ENCODE results near the gene PRKCD. TPM values are rescaled to one million over a fixed set of nuclear protein-coding genes. Genes with fewer than 3 reads are reported as not detected.
A peak's percentile ranks its signal among the peaks of the same experiment; 100 is the strongest.

Gene PRKCD
- total RNA-seq, 1 donor from 2014 or later = 103 TPM

- peaks cover 45% of the 10 kb centered on the region for H3K36me3 ChIP-seq
- H3K4me1 ChIP-seq = peaks cover 80% of the 10 kb centered on the region
- H3K27ac ChIP-seq = peak overlapping the region; percentile 5
Measured at GRCh38 chr3:53170325-53171063, 9.5 kb downstream of the PRKCD start.

GRCh38 chr3:53171064-53171418, 10.0 kb downstream of the PRKCD start:
- intact Hi-C loops (cut with DNase I) = no loop called here
- H3K36me3 ChIP-seq = peaks cover 45% of the 10 kb centered on the region
- ATAC-seq = no peak
- peak overlapping the region; percentile 41 for H3K4me3 ChIP-seq
- peaks cover 74% of the 10 kb centered on the region for H3K4me1 ChIP-seq
- no peaks in the 10 kb centered on the region for H3K9me3 ChIP-seq
- no peak for DNase-seq
- H3K27me3 ChIP-seq (ENCODE audit: low read depth) = no peaks in the 10 kb centered on the region
- H3K27ac ChIP-seq = peak overlapping the region; percentile 24
- TF ChIP-seq CTCF (IDR thresholded peaks at IDR 0.05) = no peak

More at GRCh38 chr3:53170325-53171063, 9.5 kb downstream of the PRKCD start:
- Histone ChIP-seq H3K9me3 (no peaks in the 10 kb centered on the region), H3K4me3 (peak overlapping the region; percentile 41), H3K27me3 (ENCODE audit: low read depth) (no peaks in the 10 kb centered on the region)
- no peak for TF ChIP-seq CTCF (IDR thresholded peaks at IDR 0.05)
- DNase-seq = peak; percentile 83
- intact Hi-C loops (cut with DNase I) = no loop called here
- peak; percentile 35 to 40 for ATAC-seq

- Histone ChIP-seq H3K27ac (no peak overlapping the region), H3K27me3 (ENCODE audit: low read depth) (no peaks in the 10 kb centered on the region), H3K4me1 (peaks cover 65% of the 10 kb centered on the region), H3K9me3 (no peaks in the 10 kb centered on the region), H3K36me3 (peaks cover 55% of the 10 kb centered on the region), H3K4me3 (no peak overlapping the region)
- ATAC-seq (no peak), DNase-seq (no peak)
- TF ChIP-seq CTCF (IDR thresholded peaks at IDR 0.05) = no peak
- intact Hi-C loops (cut with DNase I) = no loop called here
Measured at GRCh38 chr3:53171827-53172505, 11.0 kb downstream of the PRKCD start.

- H3K27me3 ChIP-seq (ENCODE audit: low read depth) = no peaks in the 10 kb centered on the region
- no peak overlapping the region for H3K4me3 ChIP-seq
- peaks cover 63% of the 10 kb centered on the region for H3K36me3 ChIP-seq
- no peak overlapping the region for H3K27ac ChIP-seq
- no peak for TF ChIP-seq CTCF (IDR thresholded peaks at IDR 0.05)
- intact Hi-C loops (cut with DNase I) = no loop called here
- ATAC-seq (no peak), DNase-seq (no peak)
- H3K9me3 ChIP-seq = no peaks in the 10 kb centered on the region
- H3K4me1 ChIP-seq = peaks cover 54% of the 10 kb centered on the region
Measured at GRCh38 chr3:53173107-53173506, 12.1 kb downstream of the PRKCD start.

- H3K4me3 ChIP-seq = no peak overlapping the region
- H3K36me3 ChIP-seq = peaks cover 78% of the 10 kb centered on the region
- no peaks in the 10 kb centered on the region for H3K27me3 ChIP-seq (ENCODE audit: low read depth)
- no peak for DNase-seq
- intact Hi-C loops (cut with DNase I) = no loop called here
- no peak for ATAC-seq
- H3K9me3 ChIP-seq = no peaks in the 10 kb centered on the region
- H3K27ac ChIP-seq = no peak overlapping the region
- no peak for TF ChIP-seq CTCF (IDR thresholded peaks at IDR 0.05)
- H3K4me1 ChIP-seq = peaks cover 46% of the 10 kb centered on the region
Measured at GRCh38 chr3:53174346-53175250, 13.6 kb downstream of the PRKCD start.

Data from lower lobe of right lung (tissue), 2 donors.